ENCODE measurements around the gene HHAT.
A peak's percentile ranks its signal among the peaks of the same experiment; 100 is the strongest.

Gene HHAT

DNA sequence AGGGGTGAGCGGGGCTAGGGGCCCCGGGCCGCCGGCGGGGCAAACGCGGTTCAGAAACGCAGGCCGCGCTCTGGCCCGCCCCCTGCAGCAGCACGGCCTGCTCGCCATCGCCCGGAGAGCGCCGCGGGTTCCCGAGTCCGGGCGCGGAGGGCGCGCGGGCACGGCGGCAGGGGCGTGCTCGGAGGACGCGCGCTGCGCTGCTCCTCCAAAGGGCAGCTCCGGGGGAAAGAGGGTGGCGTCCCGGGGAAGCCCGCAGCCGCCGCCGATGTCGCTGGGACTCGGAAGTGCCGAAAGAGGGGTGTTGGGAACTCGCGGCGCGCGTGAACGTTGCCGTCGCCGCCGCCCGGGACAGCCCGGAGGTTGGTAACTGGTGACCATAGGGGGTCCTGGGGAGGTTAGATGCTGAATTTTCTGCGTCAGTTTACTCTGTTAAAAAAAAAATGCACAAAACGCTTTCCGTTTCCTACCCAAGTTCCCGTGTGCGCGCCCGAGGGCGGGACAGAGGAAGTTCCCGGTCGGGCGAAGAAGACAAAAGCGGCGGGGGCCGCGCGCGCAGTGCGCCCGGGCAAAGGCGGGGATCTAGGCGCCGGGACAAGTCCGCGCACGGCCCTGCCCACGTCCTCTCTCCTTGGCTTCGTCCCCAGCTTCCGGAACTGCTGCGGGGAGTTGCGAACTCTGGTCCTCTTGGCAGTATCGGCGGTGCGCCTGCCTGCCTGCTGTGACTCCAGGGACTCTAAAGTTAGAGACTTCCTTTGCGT, at the start of gene HHAT:
HHAT (plus strand) TSS at position 157 of the 758 bp plus-strand sequence. CDS start 20,074 bp downstream, outside the sequence.
- peak; percentile 58 for DNase-seq (ENCODE audit: low spot score)

DNA sequence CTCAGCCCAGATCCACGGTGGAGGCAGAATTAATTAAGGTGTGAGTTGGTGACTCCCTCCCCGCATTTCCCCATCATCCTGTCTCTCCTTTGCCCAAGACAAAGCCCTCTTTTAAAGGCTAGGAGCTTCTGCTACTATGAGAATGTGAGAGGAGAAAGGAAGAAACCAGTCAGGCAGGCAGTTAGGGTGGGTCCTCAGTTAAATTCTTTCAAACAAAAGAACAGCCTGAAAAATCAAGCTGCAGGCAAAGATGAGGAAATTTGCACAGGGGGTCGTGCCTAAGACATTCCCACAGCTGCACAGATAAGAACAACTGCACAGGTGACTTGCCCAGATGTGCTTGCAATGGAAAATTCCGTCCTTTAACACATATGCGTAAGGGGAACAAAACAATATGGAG, 48.5 kb upstream of the HHAT start:
- no peak for DNase-seq (ENCODE audit: low spot score)

DNA sequence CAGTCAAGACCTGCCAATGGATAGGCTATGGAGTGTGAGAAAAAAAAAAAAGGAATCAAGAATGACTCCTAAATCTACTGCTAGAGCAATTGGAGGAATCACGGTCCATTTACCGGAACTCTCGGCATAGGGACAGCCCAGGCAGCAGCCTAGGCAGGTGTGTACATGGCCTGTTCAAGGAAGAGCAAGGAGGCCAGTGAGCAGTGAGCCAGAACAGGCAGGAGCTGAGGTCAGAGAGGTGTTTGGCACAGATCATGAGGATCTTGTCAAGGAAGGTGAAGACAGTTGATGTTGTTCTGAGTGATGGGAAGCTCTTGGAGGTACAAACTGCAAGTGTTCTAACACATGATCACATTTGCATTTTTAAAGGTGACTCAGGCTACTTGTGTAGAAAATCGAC, 40.6 kb upstream of the HHAT start:
- DNase-seq (ENCODE audit: low spot score) = no peak

DNA sequence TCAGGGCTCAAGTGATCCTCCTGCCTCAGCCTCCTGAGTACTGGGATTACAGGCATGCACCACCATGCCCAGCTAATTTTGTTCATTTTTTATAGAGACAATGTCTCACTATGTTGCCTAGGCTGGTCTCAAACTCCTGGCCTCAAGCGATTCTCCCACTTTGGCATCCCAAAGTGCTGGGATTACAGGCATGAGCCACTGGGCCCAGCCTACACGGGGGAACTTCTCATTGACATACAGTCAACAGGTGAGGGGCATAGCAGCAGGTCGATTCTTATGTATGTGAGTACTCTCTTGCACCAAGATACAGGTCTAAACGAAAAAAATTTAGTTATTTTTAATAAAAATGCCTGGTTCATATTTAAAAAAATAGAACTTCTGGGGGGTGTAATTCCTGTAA, 39.5 kb upstream of the HHAT start:
- no peak for DNase-seq (ENCODE audit: low spot score)

DNA sequence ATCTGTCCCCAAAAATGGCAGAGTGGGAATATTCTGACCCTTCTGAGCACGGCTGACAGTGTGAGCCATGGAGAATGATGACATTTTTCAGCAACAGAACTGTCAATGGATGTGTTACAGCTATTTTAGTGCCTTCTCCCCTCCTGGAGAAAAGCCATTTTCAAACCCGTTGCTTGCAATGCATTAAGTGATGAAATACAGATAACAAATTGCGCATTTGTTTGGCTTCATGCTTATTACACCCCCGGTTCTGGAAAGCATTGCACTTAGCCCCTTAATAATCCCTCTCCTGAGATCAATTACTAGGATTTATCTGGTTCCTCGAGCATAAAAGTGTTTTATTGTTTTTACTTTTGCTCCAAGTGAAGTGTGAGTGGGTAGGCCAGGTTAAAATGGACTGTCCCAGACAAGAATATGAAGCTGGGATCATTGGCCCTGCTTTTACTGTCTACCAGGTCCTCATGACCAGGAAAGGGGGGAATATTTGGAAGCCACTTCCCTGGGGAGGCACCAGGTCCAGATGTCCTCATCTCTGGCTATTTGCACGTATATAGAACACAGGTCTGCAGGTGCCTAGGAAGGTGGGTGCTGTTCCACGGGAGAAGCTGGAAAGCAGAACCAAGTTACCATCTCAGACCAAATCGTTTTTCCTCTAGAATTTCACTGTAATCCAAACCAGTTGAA, 37.5 kb upstream of the HHAT start:
- DNase-seq (ENCODE audit: low spot score) = no peak

DNA sequence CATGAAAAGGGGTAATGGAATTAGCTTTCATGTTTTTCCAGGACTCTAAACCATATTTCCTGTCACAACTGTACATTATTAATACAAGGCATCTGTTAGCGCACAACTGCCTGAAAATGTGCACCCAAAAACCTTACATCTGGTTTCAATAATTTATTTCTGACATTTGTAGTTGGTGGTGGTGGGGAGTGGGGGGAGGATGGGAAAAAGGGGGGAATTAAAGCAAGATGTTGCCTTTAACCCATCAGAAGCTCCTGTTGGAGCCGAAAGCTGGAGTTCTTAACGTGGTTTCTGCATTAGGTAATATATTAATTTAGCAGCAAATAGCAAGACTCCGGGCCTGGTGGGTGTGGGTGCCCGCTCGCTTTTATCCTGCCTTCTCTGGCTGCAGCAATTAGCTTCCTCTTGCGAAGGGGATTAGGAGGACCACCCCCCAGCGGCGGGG, 36.9 kb upstream of the HHAT start:
- no peak for DNase-seq (ENCODE audit: low spot score)

DNA sequence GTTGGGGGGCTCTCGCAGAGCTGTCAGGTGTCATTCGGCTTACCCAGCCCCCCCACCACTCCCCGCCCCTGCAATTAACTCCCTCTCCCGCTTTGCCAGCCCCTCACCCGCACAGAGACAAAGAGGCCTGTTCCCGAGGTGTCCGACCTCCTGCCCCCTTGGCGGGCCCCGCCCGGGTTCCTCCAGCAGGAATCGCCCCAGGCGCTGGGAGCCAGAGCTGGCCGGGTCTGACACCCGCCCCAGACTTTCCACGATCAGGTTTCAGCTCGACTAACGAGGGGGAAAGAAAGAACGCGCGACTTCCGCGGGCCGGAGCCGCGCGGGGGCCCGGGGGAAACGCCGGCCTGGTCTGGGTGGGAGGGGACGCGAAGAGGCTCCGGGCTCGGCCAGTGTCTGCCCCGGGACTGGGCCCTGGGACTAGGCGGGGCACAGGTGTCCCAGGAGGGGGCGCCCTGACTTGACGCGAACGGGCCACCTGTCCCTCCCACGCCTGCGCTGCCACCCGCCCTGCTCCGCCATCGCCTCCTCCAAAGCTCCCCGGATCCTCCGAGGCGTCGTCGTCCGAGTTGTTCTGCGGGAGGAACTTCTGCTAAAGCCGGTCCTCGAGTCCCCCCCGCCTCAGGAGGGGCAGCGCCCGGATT, 36.4 kb upstream of the HHAT start:
- peak; percentile 51 for DNase-seq (ENCODE audit: low spot score)

DNA sequence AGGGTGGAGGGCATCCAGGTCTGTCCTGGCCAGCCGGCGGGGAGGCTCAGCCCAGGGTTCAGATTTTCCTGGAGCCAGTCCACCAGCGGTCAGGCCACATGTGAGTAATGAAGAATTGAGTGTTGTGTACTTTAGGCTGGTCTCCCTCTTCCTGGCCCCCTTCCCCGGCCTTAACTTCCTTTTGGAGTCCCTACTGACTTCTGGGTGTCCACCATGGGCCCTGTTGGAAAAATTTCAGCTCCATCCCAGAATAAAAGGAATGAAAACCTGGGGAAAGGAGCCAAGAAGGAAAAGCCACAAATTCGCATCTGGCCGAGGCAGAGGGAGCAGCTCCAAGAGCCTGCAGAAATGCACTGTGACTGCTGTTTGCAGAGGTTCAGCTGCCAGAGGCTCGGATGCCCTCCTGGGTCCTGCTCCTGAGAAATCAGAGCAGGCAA, 35.5 kb upstream of the HHAT start:
- no peak for DNase-seq (ENCODE audit: low spot score)

DNA sequence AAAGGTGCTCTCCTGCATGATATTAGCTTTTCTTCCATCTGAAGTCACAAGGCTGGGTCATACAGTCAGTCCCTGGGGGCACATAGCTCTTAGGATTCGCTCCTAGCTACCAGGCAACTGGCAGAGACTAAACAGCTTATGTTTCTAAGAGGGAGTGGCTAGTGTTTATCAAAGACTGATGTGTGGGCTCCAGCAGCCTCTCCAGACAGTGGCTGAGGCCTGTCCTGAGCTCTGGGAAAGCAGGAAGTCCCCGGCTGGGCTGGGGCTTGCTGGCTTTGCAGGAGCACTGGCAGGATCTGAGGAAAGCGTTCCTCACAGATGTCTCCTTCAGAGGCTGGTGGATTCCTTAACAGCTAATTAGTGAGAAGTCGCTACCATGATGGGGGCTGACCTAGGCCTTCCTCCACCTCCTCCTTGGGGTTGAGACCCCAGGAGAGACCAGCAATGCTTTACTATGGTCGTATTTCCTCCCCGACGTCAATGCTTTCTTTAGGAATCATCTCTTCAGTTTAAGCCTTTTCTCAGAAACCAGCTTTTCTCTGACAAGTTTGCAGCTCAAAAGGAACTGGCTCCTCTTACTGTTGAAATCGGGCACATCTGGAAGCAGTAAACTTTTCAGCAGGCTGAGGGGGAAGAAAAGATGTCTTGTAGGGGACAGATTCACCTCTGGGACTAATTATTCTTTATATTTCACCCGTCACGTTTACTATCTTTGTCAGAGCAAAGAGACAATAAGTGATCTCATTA, 33.5 kb upstream of the HHAT start:
- DNase-seq (ENCODE audit: low spot score) = no peak

DNA sequence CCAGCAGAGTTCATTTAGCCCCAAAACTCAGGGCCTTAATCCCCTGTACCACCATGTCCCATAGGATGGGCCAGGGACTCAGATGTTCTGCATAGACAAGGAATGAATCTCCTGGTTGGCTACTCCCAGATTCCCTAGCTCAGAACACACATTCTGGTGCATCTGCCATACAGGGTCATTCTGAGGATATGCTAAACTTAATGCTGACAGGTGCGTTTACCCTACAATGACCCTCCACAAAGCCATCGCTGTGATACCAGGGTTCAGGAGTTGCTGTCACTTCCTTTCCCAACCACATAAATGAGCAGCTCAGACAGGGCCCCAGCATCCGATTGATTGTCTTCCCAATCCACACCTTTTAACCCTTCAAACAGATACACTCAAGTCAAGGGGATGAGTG, 32.0 kb upstream of the HHAT start:
- no peak for DNase-seq (ENCODE audit: low spot score)

DNA sequence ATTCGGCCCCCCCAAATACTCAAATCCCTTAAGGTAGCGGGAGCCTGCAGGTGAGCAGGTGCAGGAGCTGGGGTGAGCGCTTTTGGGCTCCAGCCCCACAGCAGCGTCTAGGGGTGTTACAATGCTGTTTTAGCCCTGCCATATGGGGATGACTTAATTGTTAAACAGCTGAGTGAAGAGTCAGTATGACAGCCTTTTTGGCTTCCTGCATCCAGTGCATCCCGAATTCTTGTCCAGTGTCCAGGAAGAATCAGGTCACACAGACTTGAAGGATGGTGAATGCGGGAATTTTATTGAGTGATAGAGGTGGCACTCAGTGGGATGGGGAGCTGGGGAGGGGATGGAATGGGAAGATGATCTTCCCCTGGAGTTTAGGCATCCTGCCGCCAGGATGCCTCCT, 30.4 kb upstream of the HHAT start:
- DNase-seq (ENCODE audit: low spot score) = no peak

DNA sequence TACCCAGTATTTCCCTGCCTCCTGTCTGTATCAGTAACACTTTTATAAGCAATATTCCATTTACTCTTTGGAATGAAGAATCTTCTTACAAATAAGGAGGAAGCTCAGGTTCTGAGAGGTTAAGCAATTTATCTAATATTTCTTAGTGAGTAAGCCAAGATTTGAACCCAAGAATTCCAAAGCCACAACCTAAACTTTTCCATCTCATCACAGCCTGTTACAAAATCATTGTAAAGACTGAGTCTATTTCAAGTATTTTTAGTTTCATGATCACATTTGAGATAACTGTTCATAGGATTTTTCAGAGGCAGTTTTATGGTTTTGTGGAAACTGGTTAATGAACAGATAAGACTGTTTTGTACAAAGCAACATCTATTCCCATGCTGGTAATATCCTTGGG, 29.8 kb upstream of the HHAT start:
- DNase-seq (ENCODE audit: low spot score) = no peak

DNA sequence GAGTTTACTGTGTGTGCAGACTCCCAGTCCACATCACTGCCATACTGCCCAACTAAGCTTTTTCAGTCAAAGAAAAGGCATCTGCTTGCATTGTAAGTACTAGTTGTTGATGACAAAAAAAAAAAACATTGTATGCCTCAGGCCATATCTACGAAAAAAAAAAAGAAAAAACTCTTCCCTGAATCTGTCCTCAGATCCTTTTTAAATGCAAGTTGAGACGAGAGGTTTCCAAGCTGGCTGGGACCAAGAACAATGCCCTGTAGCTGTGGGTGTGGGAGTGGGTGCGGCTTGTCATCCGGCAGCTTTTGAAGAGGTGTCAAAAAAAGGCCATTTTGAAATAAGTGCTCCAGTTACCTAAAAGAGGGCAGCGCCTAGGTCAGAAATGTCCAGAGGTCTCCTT, 29.2 kb upstream of the HHAT start:
- no peak for DNase-seq (ENCODE audit: low spot score)

DNA sequence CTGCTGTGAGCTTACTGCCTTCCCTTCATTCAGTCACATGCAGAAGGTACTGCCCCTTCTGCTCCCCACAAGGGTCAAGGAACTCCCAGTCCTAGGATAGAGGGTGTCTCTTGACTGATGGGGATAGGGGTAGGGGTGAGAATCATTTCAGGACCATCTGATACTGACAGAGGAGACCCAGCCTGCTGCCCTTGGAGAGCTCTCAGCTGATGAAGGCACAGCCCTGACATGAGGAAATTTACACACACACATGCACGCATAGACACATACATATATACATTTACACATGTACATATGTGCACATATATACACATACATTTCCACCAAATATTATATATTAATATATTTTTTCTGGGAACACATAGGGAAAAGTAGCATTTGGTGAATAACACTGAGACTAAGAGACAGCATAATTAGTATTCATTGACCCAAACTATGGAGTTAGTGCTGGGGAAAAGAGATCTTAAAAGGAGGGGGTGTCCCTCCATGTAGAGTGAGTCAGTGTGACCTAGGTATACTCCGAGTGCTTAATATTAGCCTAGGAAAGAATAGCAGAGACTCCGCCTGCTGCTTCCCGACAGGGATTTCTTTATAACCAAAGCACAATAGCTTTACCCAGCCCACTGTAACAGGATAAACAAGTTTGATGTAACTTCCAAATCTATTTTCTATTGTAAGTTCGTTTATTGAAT, 27.6 kb upstream of the HHAT start:
- no peak for DNase-seq (ENCODE audit: low spot score)

DNA sequence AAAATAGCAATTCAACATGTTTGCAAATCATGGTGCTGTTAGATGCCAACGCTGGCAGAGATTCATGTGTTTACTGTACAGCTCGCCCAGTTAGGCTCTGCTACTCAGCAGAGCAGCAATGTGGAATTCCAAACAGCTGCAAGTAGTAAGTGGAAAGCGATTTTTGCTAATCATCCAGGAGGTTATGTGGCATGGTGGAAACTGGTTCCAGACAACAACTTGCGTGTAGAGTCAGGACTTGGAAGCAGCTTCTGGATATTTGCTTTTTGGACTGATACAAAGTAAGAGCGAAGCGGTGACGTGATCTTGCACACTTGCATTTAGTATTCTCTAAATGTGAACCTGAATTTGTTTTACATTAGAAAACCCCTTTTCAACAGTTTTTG, 27.1 kb upstream of the HHAT start:
- no peak for DNase-seq (ENCODE audit: low spot score)

DNA sequence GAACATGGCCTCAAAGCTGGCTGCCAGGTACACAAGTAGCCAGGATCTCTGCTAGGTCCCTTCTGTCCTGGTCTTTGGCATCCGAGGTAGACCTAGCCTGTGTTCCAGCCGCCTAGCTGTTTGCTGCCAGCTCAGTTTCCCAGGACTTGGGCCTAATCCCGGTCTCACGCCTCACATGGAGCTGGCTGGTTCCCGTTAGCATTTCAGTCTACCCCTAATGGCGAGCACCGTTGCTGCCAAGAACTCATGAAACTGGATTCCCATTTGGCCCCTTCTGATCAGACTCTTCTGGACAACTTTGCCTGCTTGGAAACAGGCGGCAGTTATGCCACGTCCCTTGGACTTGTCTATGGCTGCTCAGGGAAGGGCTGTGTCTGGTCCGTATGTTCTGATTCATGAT, 26.2 kb upstream of the HHAT start:
- DNase-seq (ENCODE audit: low spot score) = no peak

DNA sequence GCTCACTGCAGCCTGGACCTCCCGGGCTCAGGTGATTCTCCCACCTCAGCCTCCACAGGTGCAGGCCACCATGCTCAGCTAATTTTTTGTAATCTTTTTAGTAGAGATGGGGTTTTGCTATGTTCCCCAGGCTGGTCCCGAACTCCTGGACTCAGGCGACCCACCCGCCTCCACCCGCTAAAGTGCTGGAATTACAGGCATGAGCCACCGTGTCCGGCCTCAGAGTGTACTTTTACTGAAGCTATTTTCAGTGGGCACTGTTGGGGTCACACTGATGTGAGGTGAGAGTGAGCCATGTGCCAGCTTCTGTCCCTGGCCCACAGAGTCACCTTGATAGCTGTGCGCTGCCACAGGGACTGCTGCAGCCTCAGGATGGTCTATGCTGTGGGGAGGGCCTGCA, 25.3 kb upstream of the HHAT start:
- no peak for DNase-seq (ENCODE audit: low spot score)

DNA sequence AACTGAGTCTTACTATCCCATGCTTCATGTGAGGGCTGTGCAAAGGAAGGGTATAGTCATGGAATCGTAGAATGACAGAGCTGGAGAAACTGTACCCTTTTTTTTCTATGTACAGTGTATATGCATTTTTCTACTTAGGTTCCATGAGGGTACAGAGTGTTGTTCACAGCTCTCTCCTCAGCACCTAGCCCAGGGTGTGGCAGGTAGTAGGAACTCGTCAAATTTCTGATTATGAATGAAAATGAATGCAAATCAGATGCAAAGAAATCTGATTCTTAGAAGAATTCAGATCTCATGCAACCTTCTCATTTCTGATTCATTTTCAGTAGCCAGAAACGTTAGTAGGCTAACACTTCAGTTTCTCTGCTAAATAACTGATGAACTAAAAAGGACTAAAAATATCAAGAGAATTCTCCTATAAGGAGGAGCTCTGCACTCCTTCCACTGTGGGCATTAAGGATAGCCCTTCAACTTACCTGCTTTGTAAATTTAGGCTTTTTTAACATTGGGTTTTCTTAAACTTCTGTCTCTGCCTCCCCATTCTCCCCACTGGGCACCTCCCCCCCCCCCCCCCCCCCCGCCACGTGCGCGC, 18.0 kb upstream of the HHAT start:
- DNase-seq (ENCODE audit: low spot score) = no peak

DNA sequence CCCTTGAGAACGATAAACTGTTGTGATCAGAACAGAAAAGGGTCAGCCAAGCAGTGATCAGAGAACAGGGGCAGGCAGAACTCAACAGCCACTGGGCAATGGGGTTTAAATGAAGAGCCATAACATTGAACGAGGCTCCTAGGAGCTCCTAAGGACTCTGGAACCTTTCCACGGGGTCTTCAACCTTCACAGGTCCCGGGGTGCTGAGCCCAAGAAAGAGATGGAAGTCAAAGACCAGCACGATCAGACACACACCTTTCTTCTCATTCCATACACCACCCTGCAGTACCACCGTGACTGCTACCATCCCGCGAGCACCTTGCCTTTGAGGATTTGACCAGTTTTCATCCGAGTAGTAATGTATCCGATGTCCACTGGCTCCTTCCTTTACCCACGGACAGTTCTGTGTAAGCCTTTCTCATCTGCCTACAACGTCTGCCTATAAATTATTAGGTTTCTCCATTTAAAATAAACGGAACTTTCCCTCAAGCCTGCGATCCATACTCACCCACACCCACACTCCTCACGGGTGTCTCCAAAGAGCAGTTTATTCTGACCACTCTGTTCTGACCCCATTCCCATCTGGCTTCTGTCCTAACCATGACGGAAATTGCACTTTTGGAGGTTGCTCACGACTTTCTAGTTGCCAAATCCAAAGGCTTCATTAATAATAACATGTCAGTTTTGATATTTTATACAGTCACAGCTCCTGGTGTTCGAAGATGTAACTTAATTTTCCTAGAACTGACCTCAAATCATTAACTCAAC, 16.8 kb upstream of the HHAT start:
- DNase-seq (ENCODE audit: low spot score) = no peak

DNA sequence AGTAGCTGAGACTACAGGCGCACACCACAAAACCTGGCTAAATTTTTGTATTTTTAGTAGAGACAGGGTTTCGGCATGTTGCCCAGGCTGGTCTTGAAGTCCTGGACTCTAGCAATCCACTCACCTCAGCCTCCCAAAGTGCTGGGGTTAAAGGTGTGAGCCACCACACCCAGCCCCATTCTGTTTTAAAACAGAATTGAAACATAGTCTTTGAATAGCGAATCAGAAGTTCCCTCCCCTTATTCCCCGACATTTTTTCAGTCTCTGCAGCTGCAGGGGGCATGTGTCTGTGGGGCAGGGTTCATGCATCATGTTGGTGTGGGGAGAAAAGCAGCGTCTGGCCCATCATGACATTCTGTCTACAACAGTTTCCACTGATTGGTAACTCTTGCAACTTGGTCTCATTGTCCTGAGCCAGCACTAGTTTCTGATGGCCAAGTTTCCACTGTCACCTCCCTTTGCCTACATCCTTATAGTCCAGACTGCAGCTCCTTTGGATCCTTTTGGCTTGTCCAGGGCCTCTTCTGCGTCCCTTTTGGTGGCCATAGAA, 15.6 kb upstream of the HHAT start:
- DNase-seq (ENCODE audit: low spot score) = no peak

All from germinal center (tissue), 1 donor.